Liver (tissue), 3 donors: ENCODE data around the gene GTF3C4.

Source experiments
- FOXA1 ChIP-seq: IDR thresholded peaks from 2 replicates; pipeline ENCODE4 v1.6.1; 2016; ENCODE audit warnings: antibody characterized with exemption
- HNF4G ChIP-seq: IDR thresholded peaks from 2 replicates; pipeline ENCODE4 v1.6.1; 2016; ENCODE audit warnings: antibody characterized with exemption
- TF ChIP-seq, protein P1 (sequence below): IDR thresholded peaks from 2 replicates; pipeline ENCODE4 v1.6.1; 2016; ENCODE audit warnings: antibody characterized with exemption
- TF ChIP-seq, protein P2 (sequence below): fragments of 150-350 bp; IDR thresholded peaks from 2 replicates; pipeline ENCODE4 v1.5.1; 2017; ENCODE audit warnings: improper control_type of control experiment, low read depth, low read length; ENCODE audit not compliant: missing input control
- donor health status: healthy.
- donor health status: healthy.

DNA sequence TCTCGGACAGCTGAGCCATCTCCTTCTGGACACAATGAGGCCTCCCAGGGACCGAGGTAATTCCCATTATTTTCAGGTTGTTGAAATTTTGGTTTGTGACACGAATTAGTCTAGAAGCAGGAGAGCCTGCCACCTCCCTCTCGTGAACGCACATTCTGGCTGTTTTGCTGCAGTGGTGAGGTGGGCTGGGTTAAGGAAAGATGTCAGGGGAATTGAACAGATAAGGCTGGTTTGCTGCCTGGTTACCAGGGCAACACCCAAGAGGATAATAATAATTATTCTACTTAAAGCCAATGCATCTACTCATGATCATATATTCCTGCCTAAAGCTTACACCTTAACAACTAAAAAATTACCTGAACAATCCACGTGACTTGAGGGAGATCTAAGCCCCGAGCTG, 38.6 kb upstream of the GTF3C4 start:
- TF ChIP-seq, protein P1, sequence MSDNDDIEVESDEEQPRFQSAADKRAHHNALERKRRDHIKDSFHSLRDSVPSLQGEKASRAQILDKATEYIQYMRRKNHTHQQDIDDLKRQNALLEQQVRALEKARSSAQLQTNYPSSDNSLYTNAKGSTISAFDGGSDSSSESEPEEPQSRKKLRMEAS = no peak
- TF ChIP-seq, protein P2, sequence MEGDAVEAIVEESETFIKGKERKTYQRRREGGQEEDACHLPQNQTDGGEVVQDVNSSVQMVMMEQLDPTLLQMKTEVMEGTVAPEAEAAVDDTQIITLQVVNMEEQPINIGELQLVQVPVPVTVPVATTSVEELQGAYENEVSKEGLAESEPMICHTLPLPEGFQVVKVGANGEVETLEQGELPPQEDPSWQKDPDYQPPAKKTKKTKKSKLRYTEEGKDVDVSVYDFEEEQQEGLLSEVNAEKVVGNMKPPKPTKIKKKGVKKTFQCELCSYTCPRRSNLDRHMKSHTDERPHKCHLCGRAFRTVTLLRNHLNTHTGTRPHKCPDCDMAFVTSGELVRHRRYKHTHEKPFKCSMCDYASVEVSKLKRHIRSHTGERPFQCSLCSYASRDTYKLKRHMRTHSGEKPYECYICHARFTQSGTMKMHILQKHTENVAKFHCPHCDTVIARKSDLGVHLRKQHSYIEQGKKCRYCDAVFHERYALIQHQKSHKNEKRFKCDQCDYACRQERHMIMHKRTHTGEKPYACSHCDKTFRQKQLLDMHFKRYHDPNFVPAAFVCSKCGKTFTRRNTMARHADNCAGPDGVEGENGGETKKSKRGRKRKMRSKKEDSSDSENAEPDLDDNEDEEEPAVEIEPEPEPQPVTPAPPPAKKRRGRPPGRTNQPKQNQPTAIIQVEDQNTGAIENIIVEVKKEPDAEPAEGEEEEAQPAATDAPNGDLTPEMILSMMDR = no peak
- TF ChIP-seq HNF4G = no peak
- no peak for TF ChIP-seq FOXA1
